HG03025 (cell line): Measurements from ENCODE around the gene TSPAN31.
A peak's percentile ranks its signal among the peaks of the same experiment; 100 is the strongest.

ENCODE experiments used
- ATAC-seq: cut with Tn5 transposase; IDR thresholded peaks from one replicate; pipeline ENCODE4 v1.9.1; 2021; ENCODE audit warnings: mild to moderate bottlenecking, moderate library complexity; ENCODE audit not compliant: unreplicated experiment, low FRiP score

TSPAN31 gene

GRCh38 chr12:57751788-57752667 lies 7.2 kb downstream of the TSPAN31 start, which contains the start of gene CDK4:
TSS of gene CDK4 (minus strand) at chr12:57752310. CDS start at chr12:57751717, 593 bp downstream.
- peak; percentile 70 for ATAC-seq

- ATAC-seq: no peak
Observed at GRCh38 chr12:57752668-57753000, 7.8 kb downstream of the TSPAN31 start.

GRCh38 chr12:57753756-57754337 lies 9.0 kb downstream of the TSPAN31 start:
- ATAC-seq: no peak

- ATAC-seq: peak; percentile 34
Observed at GRCh38 chr12:57754411-57755193, 9.8 kb downstream of the TSPAN31 start, which contains the start of gene MARCHF9. TSS of gene MARCHF9 (plus strand) at chr12:57755103. CDS start at chr12:57755529, 426 bp downstream.

- ATAC-seq: no peak
Observed at GRCh38 chr12:57755194-57755453, 10.3 kb downstream of the TSPAN31 start.

GRCh38 chr12:57755454-57756372 lies 10.9 kb downstream of the TSPAN31 start:
- ATAC-seq: no peak

- ATAC-seq: no peak
Observed at GRCh38 chr12:57756406-57757341, 11.8 kb downstream of the TSPAN31 start.

GRCh38 chr12:57757771-57758170 lies 12.9 kb downstream of the TSPAN31 start:
- ATAC-seq: no peak

GRCh38 chr12:57758552-57759359 lies 13.9 kb downstream of the TSPAN31 start:
- ATAC-seq: no peak

GRCh38 chr12:57759360-57759980 lies 14.6 kb downstream of the TSPAN31 start:
- ATAC-seq: no peak

- no peak for ATAC-seq
Observed at GRCh38 chr12:57760347-57760982, 15.6 kb downstream of the TSPAN31 start.

GRCh38 chr12:57761391-57761998 lies 16.7 kb downstream of the TSPAN31 start:
- ATAC-seq: no peak

GRCh38 chr12:57762463-57762862 lies 17.6 kb downstream of the TSPAN31 start:
- no peak for ATAC-seq

- ATAC-seq: no peak
Observed at GRCh38 chr12:57763881-57764661, 19.2 kb downstream of the TSPAN31 start.

- ATAC-seq: no peak
Observed at GRCh38 chr12:57764662-57765002, 19.8 kb downstream of the TSPAN31 start.

GRCh38 chr12:57765003-57765697 lies 20.3 kb downstream of the TSPAN31 start:
- peak; percentile 57 for ATAC-seq
